ENCODE measurements around the gene CLDN16.

Gene CLDN16

GRCh38 chr3:190387578-190388213 lies at the start of gene CLDN16:
TSS of gene CLDN16 (plus strand) at chr3:190388163. CDS start at chr3:190388330, 167 bp downstream.
- no peak for DNase-seq

GRCh38 chr3:190338717-190339116 lies 49.2 kb upstream of the CLDN16 start:
- DNase-seq, result peak; percentile 3

GRCh38 chr3:190339130-190339529 lies 48.8 kb upstream of the CLDN16 start:
- DNase-seq, result no peak

- no peak for DNase-seq
Measured at GRCh38 chr3:190340071-190340470, 47.9 kb upstream of the CLDN16 start.

- no peak for DNase-seq
Measured at GRCh38 chr3:190345027-190345821, 42.7 kb upstream of the CLDN16 start.

GRCh38 chr3:190345878-190346277 lies 42.1 kb upstream of the CLDN16 start:
- DNase-seq, result no peak

GRCh38 chr3:190346541-190346940 lies 41.4 kb upstream of the CLDN16 start:
- no peak for DNase-seq

GRCh38 chr3:190352861-190353457 lies 35.0 kb upstream of the CLDN16 start:
- DNase-seq, result no peak

- DNase-seq, result no peak
Measured at GRCh38 chr3:190356246-190356645, 31.7 kb upstream of the CLDN16 start.

GRCh38 chr3:190357468-190357867 lies 30.5 kb upstream of the CLDN16 start:
- no peak for DNase-seq

- DNase-seq, result no peak
Measured at GRCh38 chr3:190359813-190360212, 28.1 kb upstream of the CLDN16 start.

GRCh38 chr3:190360228-190360627 lies 27.7 kb upstream of the CLDN16 start:
- no peak for DNase-seq

- no peak for DNase-seq
Measured at GRCh38 chr3:190361791-190362190, 26.2 kb upstream of the CLDN16 start.

GRCh38 chr3:190362258-190362657 lies 25.7 kb upstream of the CLDN16 start:
- DNase-seq, result no peak

- DNase-seq, result no peak
Measured at GRCh38 chr3:190366133-190366532, 21.8 kb upstream of the CLDN16 start.

- no peak for DNase-seq
Measured at GRCh38 chr3:190368881-190369280, 19.1 kb upstream of the CLDN16 start.

- DNase-seq, result no peak
Measured at GRCh38 chr3:190369668-190370295, 18.2 kb upstream of the CLDN16 start.

- no peak for DNase-seq
Measured at GRCh38 chr3:190370369-190370768, 17.6 kb upstream of the CLDN16 start.

- DNase-seq, result no peak
Measured at GRCh38 chr3:190371152-190371551, 16.8 kb upstream of the CLDN16 start.

GRCh38 chr3:190375246-190375645 lies 12.7 kb upstream of the CLDN16 start:
- DNase-seq, result no peak

- DNase-seq, result no peak
Measured at GRCh38 chr3:190375671-190376070, 12.3 kb upstream of the CLDN16 start.

- no peak for DNase-seq
Measured at GRCh38 chr3:190378240-190378891, 9.6 kb upstream of the CLDN16 start.

- no peak for DNase-seq
Measured at GRCh38 chr3:190380184-190380583, 7.8 kb upstream of the CLDN16 start.
